OCI-LY1 (cell line): ENCODE measurements around the gene COG7.

ENCODE experiments used
- H2AFZ ChIP-seq: fragments of 200-600 bp; sonication (generic), shearing (Covaris generic); 2 replicates; pipeline ENCODE4 v1.6.0; 2014; ENCODE audit warnings: antibody characterized with exemption, mild to moderate bottlenecking, low read length
- H3F3A ChIP-seq: fragments of 200-600 bp; sonication (generic), shearing (Covaris generic); 2 replicates; pipeline ENCODE4 v1.6.0; 2014; ENCODE audit warnings: mild to moderate bottlenecking, antibody characterized with exemption, low read length, moderate library complexity; ENCODE audit not compliant: insufficient read depth
- H3K27ac ChIP-seq: fragments of 200-600 bp; sonication (generic); 2 replicates; pipeline ENCODE4 v1.5.1; 2014; ENCODE audit warnings: low read length, mixed run types, mild to moderate bottlenecking, low read depth; ENCODE audit not compliant: poor library complexity, severe bottlenecking
- H3K27me3 ChIP-seq: fragments of 200-600 bp; sonication (generic); 2 replicates; pipeline ENCODE4 v1.6.0; 2014; ENCODE audit warnings: antibody characterized with exemption, mild to moderate bottlenecking, low read length, moderate library complexity; ENCODE audit not compliant: insufficient read depth
- H3K36me3 ChIP-seq: fragments of 200-600 bp; sonication (generic); 2 replicates; pipeline ENCODE4 v1.6.1; 2014; ENCODE audit warnings: mild to moderate bottlenecking, antibody characterized with exemption, low read length, moderate library complexity, mixed read lengths; ENCODE audit not compliant: insufficient read depth
- H3K4me1 ChIP-seq: fragments of 200-600 bp; sonication (generic); 2 replicates; pipeline ENCODE4 v1.5.1; 2014; ENCODE audit warnings: mild to moderate bottlenecking, low read length, moderate library complexity; ENCODE audit not compliant: insufficient read depth, severe bottlenecking
- H3K4me2 ChIP-seq: fragments of 200-600 bp; sonication (generic), shearing (Covaris generic); 2 replicates; pipeline ENCODE4 v1.6.1; 2014; ENCODE audit warnings: low read length
- H3K4me3 ChIP-seq: fragments of 200-600 bp; sonication (generic); 2 replicates; pipeline ENCODE4 v1.5.1; 2014; ENCODE audit warnings: low read length, low read depth, mild to moderate bottlenecking, mixed read lengths; ENCODE audit not compliant: poor library complexity, severe bottlenecking
- H3K79me2 ChIP-seq: fragments of 200-600 bp; shearing (Covaris generic); 2 replicates; pipeline ENCODE4 v1.6.1; 2016; ENCODE audit warnings: mixed run types, low read length, mixed read lengths; ENCODE audit not compliant: insufficient read depth
- H3K9ac ChIP-seq: fragments of 200-600 bp; sonication (generic), shearing (Covaris generic); 2 replicates; pipeline ENCODE4 v1.6.1; 2014; ENCODE audit warnings: mild to moderate bottlenecking, low read length, mixed read lengths
- H3K9me2 ChIP-seq: fragments of 200-600 bp; sonication (generic), shearing (Covaris generic); 2 replicates; pipeline ENCODE4 v1.6.1; 2014; ENCODE audit warnings: low read depth, mild to moderate bottlenecking, low read length, mixed read lengths
- H3K9me3 ChIP-seq: fragments of 200-600 bp; shearing (Covaris generic); 2 replicates; pipeline ENCODE4 v1.6.1; 2014; ENCODE audit warnings: low read length, mixed read lengths
- H4K20me1 ChIP-seq: fragments of 200-600 bp; sonication (generic), shearing (Covaris generic); 2 replicates; pipeline ENCODE4 v1.6.0; 2016; ENCODE audit warnings: mild to moderate bottlenecking, low read length; ENCODE audit not compliant: insufficient read depth
- EZH2 ChIP-seq: fragments of 200-600 bp; sonication (generic), shearing (Covaris generic); IDR thresholded peaks from 2 replicates; pipeline ENCODE4 v1.8.0; 2017; ENCODE audit warnings: borderline replicate concordance, mixed run types, mild to moderate bottlenecking, antibody characterized with exemption, low read length, moderate library complexity, mixed read lengths
- TF ChIP-seq, protein P1 (sequence below): fragments of 200-600 bp; sonication (generic), shearing (Covaris generic); IDR thresholded peaks from 2 replicates; pipeline ENCODE4 v1.5.1; 2017; ENCODE audit warnings: mild to moderate bottlenecking, antibody characterized with exemption, low read length, moderate library complexity, mixed read lengths

The COG7 gene

GRCh38 chr16:23486480-23486879, 33.5 kb upstream of the COG7 start:
- Histone ChIP-seq H3K4me2 (no peak overlapping the region), H3K27ac (no peak overlapping the region), H3K79me2 (no peaks in the 10 kb centered on the region), H3K4me1 (no peaks in the 10 kb centered on the region), H3K36me3 (peaks cover 100% of the 10 kb centered on the region), H3K9me3 (no peaks in the 10 kb centered on the region), H3K9me2 (no peaks in the 10 kb centered on the region), H3F3A (no peaks in the 10 kb centered on the region), H2AFZ (no peak overlapping the region), H4K20me1 (no peaks in the 10 kb centered on the region; the same call in 1 of the 2 replicates), H3K9ac (no peak overlapping the region), H3K27me3 (no peaks in the 10 kb centered on the region), H3K4me3 (no peak overlapping the region)
- no peak for TF ChIP-seq EZH2
- TF ChIP-seq, protein P1, sequence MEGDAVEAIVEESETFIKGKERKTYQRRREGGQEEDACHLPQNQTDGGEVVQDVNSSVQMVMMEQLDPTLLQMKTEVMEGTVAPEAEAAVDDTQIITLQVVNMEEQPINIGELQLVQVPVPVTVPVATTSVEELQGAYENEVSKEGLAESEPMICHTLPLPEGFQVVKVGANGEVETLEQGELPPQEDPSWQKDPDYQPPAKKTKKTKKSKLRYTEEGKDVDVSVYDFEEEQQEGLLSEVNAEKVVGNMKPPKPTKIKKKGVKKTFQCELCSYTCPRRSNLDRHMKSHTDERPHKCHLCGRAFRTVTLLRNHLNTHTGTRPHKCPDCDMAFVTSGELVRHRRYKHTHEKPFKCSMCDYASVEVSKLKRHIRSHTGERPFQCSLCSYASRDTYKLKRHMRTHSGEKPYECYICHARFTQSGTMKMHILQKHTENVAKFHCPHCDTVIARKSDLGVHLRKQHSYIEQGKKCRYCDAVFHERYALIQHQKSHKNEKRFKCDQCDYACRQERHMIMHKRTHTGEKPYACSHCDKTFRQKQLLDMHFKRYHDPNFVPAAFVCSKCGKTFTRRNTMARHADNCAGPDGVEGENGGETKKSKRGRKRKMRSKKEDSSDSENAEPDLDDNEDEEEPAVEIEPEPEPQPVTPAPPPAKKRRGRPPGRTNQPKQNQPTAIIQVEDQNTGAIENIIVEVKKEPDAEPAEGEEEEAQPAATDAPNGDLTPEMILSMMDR, result no peak

DNA sequence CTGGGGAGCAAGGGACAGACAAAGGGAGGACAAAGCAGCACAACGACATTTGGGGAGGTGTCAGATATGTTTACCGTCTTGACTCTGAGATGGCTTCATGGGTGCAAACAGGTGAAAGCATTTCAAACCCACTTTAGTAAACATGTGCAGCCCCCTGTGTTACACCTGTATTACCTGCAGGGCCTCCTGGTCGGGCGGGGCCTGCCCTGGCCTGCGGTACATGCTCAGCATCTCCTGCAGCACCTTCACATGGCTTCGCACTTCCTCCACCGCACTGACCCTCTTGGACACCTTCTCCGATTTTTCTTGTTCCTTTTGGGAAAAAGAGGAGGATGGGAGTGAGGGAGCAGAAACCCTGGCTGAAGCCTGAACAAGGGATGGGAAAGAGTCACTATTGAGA, 32.9 kb upstream of the COG7 start:
- Histone ChIP-seq H3K79me2 (no peaks in the 10 kb centered on the region), H3K9me3 (no peaks in the 10 kb centered on the region), H3K9ac (no peak overlapping the region), H3K27ac (no peak overlapping the region), H3K4me2 (no peak overlapping the region), H3K4me1 (no peaks in the 10 kb centered on the region), H3K36me3 (peaks cover 100% of the 10 kb centered on the region), H3K4me3 (no peak overlapping the region), H3K9me2 (no peaks in the 10 kb centered on the region), H3K27me3 (no peaks in the 10 kb centered on the region), H3F3A (no peaks in the 10 kb centered on the region), H4K20me1 (no peaks in the 10 kb centered on the region; the same call in 1 of the 2 replicates), H2AFZ (no peak overlapping the region)
- TF ChIP-seq EZH2, result no peak
- TF ChIP-seq, protein P1, result no peak

GRCh38 chr16:23485257-23485614, 32.2 kb upstream of the COG7 start:
- H3K9me2 ChIP-seq, result no peaks in the 10 kb centered on the region
- no peak overlapping the region for H2AFZ ChIP-seq
- no peak overlapping the region for H3K4me3 ChIP-seq
- H4K20me1 ChIP-seq, result no peaks in the 10 kb centered on the region
- H3K9me3 ChIP-seq, result no peaks in the 10 kb centered on the region
- no peaks in the 10 kb centered on the region for H3K79me2 ChIP-seq
- no peak overlapping the region for H3K27ac ChIP-seq
- no peak overlapping the region for H3K4me2 ChIP-seq
- H3K27me3 ChIP-seq, result no peaks in the 10 kb centered on the region
- no peaks in the 10 kb centered on the region for H3K4me1 ChIP-seq
- peaks cover 100% of the 10 kb centered on the region for H3K36me3 ChIP-seq
- TF ChIP-seq, protein P1, result no peak
- no peak for TF ChIP-seq EZH2
- no peaks in the 10 kb centered on the region for H3F3A ChIP-seq
- no peak overlapping the region for H3K9ac ChIP-seq
